IMR-90 (cell line): ENCODE data around the gene KCNMA1. TPM values are rescaled to one million over a fixed set of nuclear protein-coding genes. Genes with fewer than 3 reads are reported as not detected.

Source experiments
- ATAC-seq: fragments of 200-7000 bp; cut with Tn5 transposase; 2 replicates; pipeline ENCODE4 v1.9.1; 2020; ENCODE audit warnings: low read depth, mild to moderate bottlenecking, moderate library complexity
- BruUV-seq: library from RNA; stranded (reverse); fragments of 400-500 nt; replicated peaks from 2 replicates; lab custom pipeline; 2021; lab: Mats Ljungman, UMichigan
- CTCF ChIA-PET: fragments of 300-600 bp; formaldehyde crosslinking; extraction: SDS; loops from one replicate; lab custom pipeline; 2021; ENCODE audit warnings: antibody characterized with exemption; lab: Yijun Ruan, JAX
- POLR2A ChIA-PET: fragments of 300-600 bp; sonication (Branson Sonifier 250); formaldehyde crosslinking; loops from one replicate; lab custom pipeline; 2022; ENCODE audit warnings: antibody characterized with exemption; ENCODE audit not compliant: unreplicated experiment; lab: Charles Lee
- DNase-seq: peaks from one replicate; pipeline ENCODE4 v3.0.0; 2013
- H2AFZ ChIP-seq: replicated peaks from 2 replicates; pipeline ENCODE3; 2013; ENCODE audit warnings: low read length, mild to moderate bottlenecking; ENCODE audit not compliant: poor library complexity
- H2AK5ac ChIP-seq: 2 replicates; pipeline ENCODE4 v1.6.1; 2013; ENCODE audit warnings: low read depth, low read length, inconsistent platforms
- H2AK9ac ChIP-seq: replicated peaks from 2 replicates; pipeline ENCODE3; 2013; ENCODE audit warnings: mild to moderate bottlenecking, low read depth, low read length, moderate library complexity; ENCODE audit not compliant: poor library complexity
- H2BK120ac ChIP-seq: 2 replicates; pipeline ENCODE4 v1.6.1; 2013; ENCODE audit warnings: low read depth, low read length, inconsistent platforms
- H2BK15ac ChIP-seq: 3 replicates; pipeline ENCODE4 v1.6.1; 2013; ENCODE audit warnings: low read depth, low read length, inconsistent platforms
- H2BK20ac ChIP-seq: 2 replicates; pipeline ENCODE4 v1.6.1; 2013; ENCODE audit warnings: low read depth, mild to moderate bottlenecking, inconsistent platforms, low read length, moderate library complexity
- H2BK5ac ChIP-seq: 2 replicates; pipeline ENCODE4 v1.6.1; 2013; ENCODE audit warnings: mild to moderate bottlenecking, low read depth, low read length, inconsistent platforms; ENCODE audit not compliant: poor library complexity, severe bottlenecking
- H3K14ac ChIP-seq: replicated peaks from 2 replicates; pipeline ENCODE4 v1.6.1; 2013; ENCODE audit warnings: low read depth, low read length, inconsistent platforms
- H3K18ac ChIP-seq: 2 replicates; pipeline ENCODE4 v1.6.1; 2013; ENCODE audit warnings: low read depth, low read length, control low read depth
- H3K23ac ChIP-seq: 2 replicates; pipeline ENCODE4 v1.6.1; 2013; ENCODE audit warnings: low read depth, low read length, inconsistent platforms
- H3K27ac ChIP-seq: 2 replicates; pipeline ENCODE4 v1.5.1; 2013; ENCODE audit warnings: mild to moderate bottlenecking, control low read depth, low read length; ENCODE audit not compliant: insufficient read depth
- H3K27me3 ChIP-seq: 2 replicates; pipeline ENCODE4 v1.6.1; 2013; ENCODE audit warnings: low read length; ENCODE audit not compliant: control insufficient read depth, insufficient read depth
- H3K36me3 ChIP-seq: 2 replicates; pipeline ENCODE4 v1.6.1; 2013; ENCODE audit warnings: low read length, mixed read lengths; ENCODE audit not compliant: control insufficient read depth, insufficient read depth
- H3K4ac ChIP-seq: 2 replicates; pipeline ENCODE4 v1.6.1; 2013; ENCODE audit warnings: low read depth, low read length, inconsistent platforms
- H3K4me1 ChIP-seq: 2 replicates; pipeline ENCODE4 v1.6.1; 2013; ENCODE audit warnings: low read length, mixed read lengths; ENCODE audit not compliant: control insufficient read depth, insufficient read depth
- H3K4me2 ChIP-seq: 2 replicates; pipeline ENCODE4 v1.6.1; 2013; ENCODE audit warnings: low read depth, mild to moderate bottlenecking, control low read depth, low read length, moderate library complexity
- H3K4me3 ChIP-seq: 2 replicates; pipeline ENCODE4 v1.5.1; 2013; ENCODE audit warnings: low read depth, mild to moderate bottlenecking, control low read depth, low read length, moderate library complexity; ENCODE audit not compliant: insufficient read depth
- H3K56ac ChIP-seq: 2 replicates; pipeline ENCODE4 v1.6.1; 2013; ENCODE audit warnings: low read length, inconsistent platforms; ENCODE audit not compliant: insufficient read depth; ENCODE audit errors: extremely low read depth
- H3K79me1 ChIP-seq, 2 experiments: 2 replicates each; pipeline ENCODE4 v1.6.1; 2013; ENCODE audit warnings: low read length in 2 of 2, inconsistent platforms in 1 of 2, low read depth in 1 of 2
- H3K9ac ChIP-seq: 2 replicates; pipeline ENCODE4 v1.6.1; 2013; ENCODE audit warnings: low read depth, low read length, control low read depth
- H3K9me1 ChIP-seq: 2 replicates; pipeline ENCODE4 v1.6.1; 2013; ENCODE audit warnings: low read length, inconsistent platforms; ENCODE audit not compliant: insufficient read depth
- H3K9me3 ChIP-seq: 2 replicates; pipeline ENCODE4 v1.6.1; 2013; ENCODE audit warnings: low read length; ENCODE audit not compliant: control insufficient read depth, insufficient read depth
- H4K20me1 ChIP-seq: 2 replicates; pipeline ENCODE4 v1.6.1; 2013; ENCODE audit warnings: low read length, inconsistent platforms; ENCODE audit not compliant: insufficient read depth
- H4K5ac ChIP-seq: 2 replicates; pipeline ENCODE4 v1.6.1; 2013; ENCODE audit warnings: mild to moderate bottlenecking, low read depth, low read length, control low read depth
- H4K8ac ChIP-seq, 2 experiments: 2 replicates each; pipeline ENCODE4 v1.6.1; 2013; ENCODE audit warnings: low read depth in 2 of 2, low read length in 2 of 2, control low read depth in 1 of 2, inconsistent platforms in 1 of 2
- H4K91ac ChIP-seq: 2 replicates; pipeline ENCODE4 v1.6.1; 2013; ENCODE audit warnings: low read depth, low read length, inconsistent platforms; ENCODE audit not compliant: insufficient read depth
- MAFK ChIP-seq: IDR thresholded peaks from 2 replicates; pipeline ENCODE4 v1.6.1; 2012; ENCODE audit warnings: low read depth, low read length, improper control_type of control experiment
- MAZ ChIP-seq: IDR thresholded peaks from 2 replicates; pipeline ENCODE4 v1.6.1; 2012; ENCODE audit warnings: low read depth, mild to moderate bottlenecking, low read length, improper control_type of control experiment, moderate library complexity, borderline replicate concordance
- MXI1 ChIP-seq: IDR thresholded peaks from 2 replicates; pipeline ENCODE4 v1.6.1; 2012; ENCODE audit warnings: low read depth, mild to moderate bottlenecking, low read length, moderate library complexity, borderline replicate concordance
- NFE2L2 ChIP-seq: fragments of 150-350 bp; IDR thresholded peaks from 2 replicates; pipeline ENCODE4 v1.6.1; 2016; ENCODE audit warnings: low read depth, mild to moderate bottlenecking, low read length
- POLR2A ChIP-seq: IDR thresholded peaks from 2 replicates; pipeline ENCODE4 v1.6.1; 2012; ENCODE audit warnings: mild to moderate bottlenecking, low read depth, low read length
- RFX5 ChIP-seq: IDR thresholded peaks from 2 replicates; pipeline ENCODE4 v1.8.0; 2012; ENCODE audit warnings: low read depth, mild to moderate bottlenecking, low read length, moderate library complexity
- USF2 ChIP-seq: fragments of 150-350 bp; IDR thresholded peaks from 2 replicates; pipeline ENCODE4 v1.6.1; 2017; ENCODE audit warnings: mild to moderate bottlenecking, antibody characterized with exemption, low read length, low read depth
- WGBS, 2 experiments: methylation state at CpG; one replicate each; pipeline versions ENCODE4 v1.1.5 to v1.1.7; 2013; ENCODE audit warnings: missing lambda C conversion rate in 2 of 2; ENCODE audit not compliant: insufficient read length in 1 of 2; ENCODE audit errors: extremely low coverage in 2 of 2; 5-methylcytosine and 5-hydroxymethylcytosine counted together
- dilution Hi-C: fragments of 300-500 bp; cut with HindIII; formaldehyde crosslinking; loops from one replicate; pipeline ENCODE4 v1.14.3; 2018; ENCODE audit warnings: low sequenced_read_pairs; ENCODE audit not compliant: unreplicated experiment
- in situ Hi-C: fragments of 300-500 bp; cut with MboI; formaldehyde crosslinking; loops from 3 replicates; pipeline ENCODE4 v1.14.3; 2019; ENCODE audit warnings: low sequenced_read_pairs, inconsistent platforms, mixed read lengths
- intact Hi-C: fragments of 100-400 bp; cut with micrococcal nuclease; formaldehyde crosslinking; loops from 2 replicates; pipeline ENCODE4 v1.10.0; 2022
- polyA plus RNA-seq, 3 experiments: library from polyadenylated mRNA; depleted of rRNA; stranded (reverse); fragments of >200 nt; gene quantifications; 2 replicates each; pipeline ENCODE4 v1.2.3, GENCODE V29; 2012; ENCODE audit warnings: low replicate concordance in 1 of 3
- total RNA-seq: library from RNA; depleted of rRNA; stranded (reverse); fragments of >200 nt; gene quantifications from 2 replicates; pipeline ENCODE4 v1.2.3, GENCODE V29; 2012

Gene KCNMA1
- total and polyA plus RNA-seq, 2 of the 4 experiments (the other 2 are of a cell fraction), result 25.6 to 29.6 TPM

GRCh38 chr10:77630507-77630848 is 7.1 kb downstream of the KCNMA1 start:
- Histone ChIP-seq H2BK5ac (no peak overlapping the region), H4K91ac (no peak overlapping the region), H3K4me1 (peaks cover 5% of the 10 kb centered on the region; the same call in 1 of the 2 replicates), H4K5ac (no peak overlapping the region), H4K8ac (no peak overlapping the region), H3K27ac (no peak overlapping the region), H2AFZ (no peak overlapping the region), H3K4me2 (no peak overlapping the region), H3K36me3 (no peaks in the 10 kb centered on the region), H3K9ac (no peak overlapping the region), H3K4me3 (no peak overlapping the region), H3K9me3 (no peaks in the 10 kb centered on the region), H4K20me1 (no peaks in the 10 kb centered on the region), H2BK20ac (no peak overlapping the region), H3K27me3 (no peaks in the 10 kb centered on the region), H3K79me1 (peaks cover 0 to 46% of the 10 kb centered on the region in 2 experiments; a peak in 3 of 4 replicates), H3K14ac (no peak overlapping the region; the same call in 1 of the 2 replicates), H3K18ac (no peak overlapping the region), H3K56ac (no peak overlapping the region), H2AK9ac (no peak overlapping the region), H2AK5ac (no peak overlapping the region; the same call in 1 of the 2 replicates), H2BK120ac (no peak overlapping the region), H3K23ac (no peak overlapping the region), H2BK15ac (no peak overlapping the region), H3K9me1 (peaks cover 6% of the 10 kb centered on the region; the same call in 1 of the 2 replicates), H3K4ac (no peak overlapping the region)
- in situ Hi-C loops (no loop called here), intact Hi-C loops (no loop called here), dilution Hi-C loops (no loop called here)
- BruUV-seq, result no TSS peak
- DNase-seq (no peak), ATAC-seq (no peak)
- WGBS, 2 experiments, result 98% methylated on average over 4 of the region's 5 CpGs; no CpG with 5 or more reads in 1 of the 2 experiments
- ChIA-PET CTCF (no interaction called here), POLR2A (no interaction called here)
- TF ChIP-seq USF2 (no peak), RFX5 (no peak), MXI1 (no peak), MAFK (no peak), MAZ (no peak), NFE2L2 (no peak), POLR2A (no peak)
